ENCODE data around the gene KRTAP10-9.
"Not testable (repeated sequence)": the region's sequence is repeated elsewhere in the genome, so short reads cannot be mapped to it uniquely, and the experiment has no call there.

KRTAP10-9 gene, protein sequence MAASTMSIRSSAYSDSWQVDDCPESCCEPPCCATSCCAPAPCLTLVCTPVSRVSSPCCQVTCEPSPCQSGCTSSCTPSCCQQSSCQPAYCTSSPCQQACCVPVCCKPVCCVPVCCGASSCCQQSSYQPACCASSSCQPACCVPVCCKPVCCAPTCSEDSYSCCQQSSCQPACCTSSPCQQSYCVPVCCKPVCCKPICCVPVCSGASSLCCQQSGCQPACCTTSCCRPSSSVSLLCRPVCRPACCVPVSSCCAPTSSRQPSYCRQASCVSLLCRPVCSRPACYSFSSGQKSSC

DNA sequence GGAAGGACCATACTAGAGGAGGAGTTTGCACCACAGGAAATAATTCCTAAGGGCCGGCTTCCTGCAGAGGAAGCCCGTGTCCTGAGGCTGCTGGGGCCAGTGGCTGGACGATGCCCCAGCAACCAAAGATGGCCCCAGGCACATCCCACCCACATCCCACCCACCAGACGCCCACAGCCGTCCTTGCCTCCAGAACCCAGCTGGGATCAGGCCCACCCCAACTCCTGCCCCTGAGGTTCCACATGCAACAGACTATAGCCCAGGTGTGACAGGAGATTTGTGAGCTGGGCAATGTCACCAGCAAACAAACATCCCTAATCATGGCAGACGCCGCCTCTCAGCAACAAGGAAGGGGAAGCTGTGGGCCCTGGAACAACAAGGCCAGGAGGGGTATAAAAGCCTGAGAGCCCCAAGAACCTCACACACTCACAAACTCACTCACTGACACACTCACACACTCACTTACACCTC is at the start of gene KRTAP10-9:
TSS of gene KRTAP10-9 (plus strand) at position 421 of the 471 bp plus-strand sequence. CDS start 79 bp downstream, outside the sequence.
- no peak within 1 kb of the TSS for H3K27ac Mint-ChIP-seq
- peaks cover 20% of the 10 kb centered on the region for H3K4me1 Mint-ChIP-seq (ENCODE audit: low read depth)
- H3K36me3 Mint-ChIP-seq (ENCODE audit: low read depth): peaks cover 3% of the 10 kb centered on the region
- DNase-seq: peak; percentile 15
- H3K9me3 Mint-ChIP-seq: peaks cover 50% of the 10 kb centered on the region
- H3K4me3 Mint-ChIP-seq: no peak within 1 kb of the TSS
- no peaks in the 10 kb centered on the region for H3K27me3 Mint-ChIP-seq

DNA sequence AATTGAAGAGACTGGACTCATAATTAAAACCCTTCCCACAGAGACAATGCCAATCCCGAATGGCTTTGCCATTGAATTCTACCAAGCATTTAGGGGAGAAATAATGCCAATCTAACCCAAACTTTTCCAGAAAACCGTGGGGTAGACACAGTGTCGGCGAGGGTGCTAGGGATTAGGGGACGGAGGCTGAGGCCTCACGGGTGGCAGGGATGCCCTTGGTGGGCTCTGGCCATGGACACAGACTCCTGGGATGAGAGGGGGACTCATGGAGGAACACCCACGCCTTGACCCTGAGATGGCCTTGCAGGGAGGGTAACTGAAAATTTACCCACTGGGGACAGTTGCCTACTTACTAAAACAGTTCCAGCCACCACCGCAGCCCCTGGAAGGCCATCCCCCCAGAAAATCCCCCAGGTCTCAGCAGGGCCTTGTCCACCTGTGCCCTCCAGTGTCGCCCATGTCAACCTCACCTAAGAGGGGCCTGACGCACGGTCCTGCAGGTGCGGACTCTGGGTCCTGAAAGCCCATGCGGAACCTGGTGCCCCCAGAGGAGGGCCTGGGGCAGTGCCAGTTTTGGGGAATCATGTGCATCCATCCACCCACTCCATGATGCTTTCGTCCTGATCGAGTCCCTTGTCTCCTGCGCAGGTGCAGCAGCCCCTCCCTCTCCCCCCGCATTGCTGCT is 48.4 kb upstream of the KRTAP10-9 start:
- H3K27ac Mint-ChIP-seq: no peak overlapping the region

DNA sequence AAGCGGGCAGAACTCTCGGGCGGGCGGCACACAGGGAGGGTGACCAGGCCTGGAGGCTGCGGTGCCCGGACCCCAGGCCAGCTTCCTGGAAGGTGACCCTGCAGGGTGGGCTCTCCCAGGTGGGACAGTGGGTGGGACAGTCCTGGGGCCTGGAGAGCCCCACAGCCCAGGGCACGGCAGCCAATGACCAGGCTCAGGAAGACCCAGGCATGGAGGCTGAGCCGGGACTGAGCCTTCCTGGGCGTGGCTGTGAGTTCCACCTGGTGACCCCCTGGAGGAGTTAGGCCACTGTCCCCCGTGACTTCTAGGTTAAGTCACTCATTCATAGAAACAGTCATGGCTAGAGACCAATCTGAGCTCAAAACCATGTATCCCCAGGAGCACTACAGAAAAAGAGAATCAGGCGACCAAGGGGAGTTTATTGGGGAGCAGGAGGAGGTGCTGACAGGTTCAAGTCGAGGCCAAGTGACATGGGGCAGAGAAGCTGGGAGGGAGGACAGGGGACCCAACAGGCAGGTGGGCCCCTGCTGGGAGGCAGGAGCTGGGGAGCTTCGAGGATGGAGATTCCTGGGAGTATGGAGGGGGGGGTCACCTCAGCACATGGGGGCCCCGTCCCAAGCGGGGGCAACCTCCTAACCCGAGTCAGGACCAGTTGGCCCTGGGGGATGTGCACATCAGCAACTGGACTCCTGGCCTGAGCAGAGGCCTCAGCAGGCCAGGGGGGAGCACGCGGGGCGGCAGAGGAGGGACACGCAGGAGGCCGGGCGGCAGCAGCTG is 47.6 kb upstream of the KRTAP10-9 start:
- Mint-ChIP-seq H3K4me3 (no peak overlapping the region), H3K9me3 (peaks cover 22% of the 10 kb centered on the region), H3K36me3 (ENCODE audit: low read depth) (no peaks in the 10 kb centered on the region), H3K27ac (no peak overlapping the region), H3K27me3 (peaks cover 9% of the 10 kb centered on the region), H3K4me1 (ENCODE audit: low read depth) (peaks cover 19% of the 10 kb centered on the region)
- DNase-seq: peak; percentile 14

More for the DNA sequence above, 48.4 kb upstream of the KRTAP10-9 start:
- peaks cover 22% of the 10 kb centered on the region for H3K9me3 Mint-ChIP-seq
- H3K4me1 Mint-ChIP-seq (ENCODE audit: low read depth): peaks cover 12% of the 10 kb centered on the region
- H3K36me3 Mint-ChIP-seq (ENCODE audit: low read depth): no peaks in the 10 kb centered on the region
- DNase-seq: peak; percentile 5
- H3K4me3 Mint-ChIP-seq: no peak overlapping the region
- H3K27me3 Mint-ChIP-seq: peaks cover 9% of the 10 kb centered on the region

DNA sequence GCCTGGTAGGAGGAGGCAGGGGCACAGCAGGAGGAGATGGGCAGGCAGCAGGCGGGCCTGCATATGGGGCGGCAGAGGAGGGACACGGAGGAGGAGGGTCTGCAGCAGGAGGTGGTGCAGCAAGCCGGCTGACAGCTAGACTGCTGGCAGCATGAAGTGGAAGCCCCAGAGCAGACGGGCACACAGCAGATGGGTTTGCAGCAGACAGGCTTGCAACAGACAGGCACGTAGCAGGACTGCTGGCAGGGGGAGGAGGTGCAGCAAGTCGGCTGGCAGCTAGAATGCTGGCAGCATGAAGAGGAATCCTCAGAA is 47.1 kb upstream of the KRTAP10-9 start:
- Mint-ChIP-seq H3K4me3 (no peak overlapping the region), H3K9me3 (peaks cover 22% of the 10 kb centered on the region), H3K36me3 (ENCODE audit: low read depth) (no peaks in the 10 kb centered on the region), H3K27me3 (peaks cover 5% of the 10 kb centered on the region), H3K27ac (no peak overlapping the region), H3K4me1 (ENCODE audit: low read depth) (peaks cover 15% of the 10 kb centered on the region)
- no peak for DNase-seq

DNA sequence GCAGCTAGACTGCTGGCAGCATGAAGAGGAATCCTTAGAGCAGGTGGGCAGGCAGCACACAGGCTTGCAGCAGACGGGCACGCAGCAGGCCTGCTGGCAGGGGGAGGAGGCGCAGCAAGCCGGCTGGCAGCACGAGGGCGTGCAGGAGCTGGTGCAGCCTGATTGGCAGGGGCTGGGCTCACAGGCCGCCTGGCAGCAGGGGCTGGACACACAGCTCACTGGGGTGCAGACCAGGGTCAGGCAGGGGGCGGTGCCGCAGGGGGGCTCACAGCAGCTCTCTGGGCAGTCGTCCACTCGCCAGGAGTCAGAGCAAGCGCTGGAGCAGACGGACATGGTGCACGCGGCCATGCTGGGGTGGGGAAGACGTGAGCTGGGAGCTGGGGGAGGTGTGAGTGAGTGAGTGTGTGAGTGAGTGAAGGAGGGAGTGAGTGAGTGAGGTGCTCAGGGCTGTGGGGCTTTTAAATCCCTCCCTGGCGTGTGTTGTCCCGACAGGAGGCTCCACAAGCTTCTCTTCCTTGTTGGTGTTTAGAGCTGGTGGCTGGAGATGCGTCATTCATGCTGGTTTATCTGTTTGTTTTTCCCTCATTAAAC is 46.6 kb upstream of the KRTAP10-9 start, which contains the start of gene KRTAP10-5:
TSS of gene KRTAP10-5 (minus strand) at position 374 of the 591 bp plus-strand sequence. CDS start at position 348, 26 bp downstream.
- DNase-seq: peak; percentile 29
- H3K36me3 Mint-ChIP-seq (ENCODE audit: low read depth); H3K4me3 Mint-ChIP-seq; H3K27ac Mint-ChIP-seq; H3K27me3 Mint-ChIP-seq: not testable (repeated sequence)
- Mint-ChIP-seq H3K9me3 (peaks cover 22% of the 10 kb centered on the region), H3K4me1 (ENCODE audit: low read depth) (peaks cover 13% of the 10 kb centered on the region)

DNA sequence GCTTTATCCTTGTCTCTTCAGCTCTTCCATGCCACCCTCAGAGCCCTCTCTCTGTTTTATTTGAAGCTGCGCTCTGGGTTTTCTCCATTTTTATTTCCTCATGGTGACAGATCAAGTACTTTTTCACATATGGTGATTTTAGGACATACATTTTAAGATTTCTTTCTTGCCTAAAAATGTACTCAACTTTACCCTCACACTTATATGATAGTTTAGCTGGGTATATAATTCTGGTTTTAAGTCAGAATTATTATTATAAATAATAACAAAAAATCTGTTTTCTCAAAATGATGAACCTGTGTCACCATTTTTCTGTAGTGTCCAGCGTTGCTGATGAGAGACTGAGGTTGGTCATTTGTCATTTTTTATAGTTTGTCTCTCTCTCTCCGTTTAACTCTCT is 45.7 kb upstream of the KRTAP10-9 start:
- Mint-ChIP-seq H3K36me3 (ENCODE audit: low read depth) (no peaks in the 10 kb centered on the region), H3K27me3 (peaks cover 10% of the 10 kb centered on the region), H3K4me1 (ENCODE audit: low read depth) (peaks cover 13% of the 10 kb centered on the region), H3K27ac (no peak overlapping the region), H3K9me3 (peaks cover 22% of the 10 kb centered on the region), H3K4me3 (no peak overlapping the region)
- no peak for DNase-seq

DNA sequence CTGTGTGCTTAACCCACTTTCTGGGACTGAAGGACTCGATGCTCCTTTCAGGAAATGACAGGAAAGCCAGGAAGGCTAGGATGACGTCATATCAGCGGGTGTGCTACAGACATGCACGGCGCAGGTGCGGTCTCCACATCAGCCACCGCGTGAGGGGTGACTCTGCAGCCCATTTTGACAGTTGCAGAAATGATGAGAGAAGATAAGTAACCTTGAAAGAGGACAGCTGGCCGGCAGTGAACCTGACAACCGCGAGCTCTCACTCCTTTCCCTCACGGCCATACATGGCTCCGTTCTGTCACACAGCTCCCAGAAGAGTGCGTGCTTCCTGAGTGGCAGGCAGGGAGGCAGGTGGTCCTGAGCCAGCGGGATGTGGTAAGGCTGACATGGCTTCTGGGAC is 44.8 kb upstream of the KRTAP10-9 start:
- DNase-seq: no peak
- Mint-ChIP-seq H3K27me3 (peaks cover 16% of the 10 kb centered on the region), H3K36me3 (ENCODE audit: low read depth) (no peaks in the 10 kb centered on the region), H3K27ac (no peak overlapping the region), H3K9me3 (peaks cover 16% of the 10 kb centered on the region), H3K4me1 (ENCODE audit: low read depth) (peaks cover 13% of the 10 kb centered on the region), H3K4me3 (no peak overlapping the region)

DNA sequence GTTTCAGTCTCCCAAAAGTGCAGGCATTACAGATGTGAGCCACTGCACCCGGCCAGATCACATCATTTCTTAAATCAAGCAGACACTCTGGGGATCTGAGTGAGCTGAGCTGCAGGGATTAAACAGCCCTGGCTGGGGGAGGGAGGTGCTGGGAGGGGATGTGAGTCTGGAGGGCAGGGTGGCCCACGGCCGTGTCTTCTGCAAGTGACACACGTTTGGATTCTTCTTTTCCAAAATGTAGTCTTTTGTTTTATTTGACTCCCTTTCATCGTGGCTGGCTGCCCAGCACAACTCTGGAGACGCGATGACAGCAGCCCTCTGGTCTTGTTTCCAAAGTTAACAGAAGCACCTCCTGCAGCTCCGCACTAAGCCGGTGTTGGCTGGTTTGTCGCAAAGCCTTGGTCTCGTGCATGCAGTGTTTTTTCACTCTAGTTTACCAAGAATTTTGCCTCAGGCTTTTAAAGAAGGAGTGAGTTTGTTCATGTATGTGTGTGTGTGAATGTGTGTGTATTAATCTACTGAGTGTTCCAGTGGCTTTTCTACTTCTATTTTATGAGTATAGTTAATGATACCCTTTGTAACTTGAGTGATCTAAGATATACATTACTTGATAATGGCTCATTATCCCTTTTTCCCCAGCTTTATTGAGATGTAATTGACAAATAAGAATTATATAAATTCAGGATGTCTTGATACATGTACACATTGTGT is 43.6 kb upstream of the KRTAP10-9 start:
- Mint-ChIP-seq H3K4me3 (no peak overlapping the region), H3K27ac (no peak overlapping the region), H3K27me3 (peaks cover 16% of the 10 kb centered on the region)

DNA sequence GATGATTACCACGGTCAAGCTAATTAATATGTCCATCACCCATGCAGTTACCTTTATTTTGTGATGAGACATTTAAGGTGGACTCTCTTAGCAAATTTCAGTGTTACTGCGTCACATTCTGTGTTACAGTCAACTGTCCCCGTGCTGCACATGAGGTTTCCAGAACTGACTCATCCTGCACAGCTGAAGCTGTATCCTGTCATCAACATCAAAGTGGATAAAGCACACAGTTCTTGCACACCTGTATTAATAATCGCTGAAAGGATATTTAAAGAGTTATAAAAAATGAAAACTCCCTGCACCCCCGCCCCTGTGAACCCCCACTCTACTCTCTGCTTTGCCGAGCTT is 43.1 kb upstream of the KRTAP10-9 start:
- Mint-ChIP-seq H3K36me3 (ENCODE audit: low read depth) (no peaks in the 10 kb centered on the region), H3K27ac (no peak overlapping the region), H3K27me3 (peaks cover 16% of the 10 kb centered on the region), H3K4me1 (ENCODE audit: low read depth) (peaks cover 13% of the 10 kb centered on the region), H3K9me3 (peaks cover 10% of the 10 kb centered on the region), H3K4me3 (no peak overlapping the region)
- DNase-seq: peak; percentile 32

More for the DNA sequence above, 43.6 kb upstream of the KRTAP10-9 start:
- H3K9me3 Mint-ChIP-seq: peaks cover 10% of the 10 kb centered on the region
- no peak for DNase-seq
- no peaks in the 10 kb centered on the region for H3K36me3 Mint-ChIP-seq (ENCODE audit: low read depth)
- peaks cover 13% of the 10 kb centered on the region for H3K4me1 Mint-ChIP-seq (ENCODE audit: low read depth)

DNA sequence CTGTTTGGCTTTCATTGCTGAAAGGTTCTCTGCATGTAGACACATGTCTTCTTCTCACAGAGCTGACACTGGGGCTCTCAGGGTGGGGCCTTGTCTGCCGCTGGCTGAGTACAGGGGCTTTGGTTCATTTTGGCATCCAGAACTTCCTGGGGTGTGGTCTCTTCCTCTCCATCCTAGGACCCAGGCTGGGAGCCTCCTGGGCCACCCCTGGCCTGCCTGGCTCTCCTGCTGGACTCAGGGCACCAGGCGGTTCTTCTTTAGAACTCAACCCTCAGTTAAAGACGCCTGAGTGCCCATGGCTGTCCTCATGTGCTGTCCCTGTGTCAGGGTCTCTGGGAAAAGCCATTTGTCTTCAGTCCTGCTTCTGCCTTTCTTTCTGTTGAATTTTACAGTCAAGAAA is 41.0 kb upstream of the KRTAP10-9 start:
- H3K9me3 Mint-ChIP-seq: peaks cover 10% of the 10 kb centered on the region
- H3K4me1 Mint-ChIP-seq (ENCODE audit: low read depth): peaks cover 10% of the 10 kb centered on the region
- DNase-seq: peak; percentile 13
- no peak overlapping the region for H3K27ac Mint-ChIP-seq
- H3K36me3 Mint-ChIP-seq (ENCODE audit: low read depth): no peaks in the 10 kb centered on the region
- H3K27me3 Mint-ChIP-seq: peaks cover 17% of the 10 kb centered on the region
- no peak overlapping the region for H3K4me3 Mint-ChIP-seq

DNA sequence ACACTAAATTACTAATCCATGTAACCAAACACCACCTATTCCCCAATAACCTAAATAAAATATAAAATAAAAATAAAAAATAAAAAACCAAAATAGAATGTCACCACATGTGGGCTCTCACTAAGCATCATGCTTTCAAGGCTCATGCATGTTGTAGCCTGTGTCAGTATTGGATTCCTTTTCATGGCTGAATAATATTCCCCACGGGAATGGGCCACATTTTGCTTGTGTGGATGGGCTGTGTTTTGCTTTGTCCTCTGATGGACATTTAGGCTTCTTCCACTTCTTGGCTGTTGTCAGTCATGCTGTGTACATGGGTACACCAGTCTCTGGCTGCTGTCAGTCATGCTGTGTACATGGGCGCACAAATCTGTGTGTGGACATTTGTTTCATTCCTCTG is 37.8 kb upstream of the KRTAP10-9 start:
- no peak for DNase-seq
- no peak overlapping the region for H3K4me3 Mint-ChIP-seq
- peaks cover 17% of the 10 kb centered on the region for H3K27me3 Mint-ChIP-seq
- no peak overlapping the region for H3K27ac Mint-ChIP-seq
- H3K36me3 Mint-ChIP-seq (ENCODE audit: low read depth): no peaks in the 10 kb centered on the region
- peaks cover 2% of the 10 kb centered on the region for H3K4me1 Mint-ChIP-seq (ENCODE audit: low read depth)
- H3K9me3 Mint-ChIP-seq: no peaks in the 10 kb centered on the region

DNA sequence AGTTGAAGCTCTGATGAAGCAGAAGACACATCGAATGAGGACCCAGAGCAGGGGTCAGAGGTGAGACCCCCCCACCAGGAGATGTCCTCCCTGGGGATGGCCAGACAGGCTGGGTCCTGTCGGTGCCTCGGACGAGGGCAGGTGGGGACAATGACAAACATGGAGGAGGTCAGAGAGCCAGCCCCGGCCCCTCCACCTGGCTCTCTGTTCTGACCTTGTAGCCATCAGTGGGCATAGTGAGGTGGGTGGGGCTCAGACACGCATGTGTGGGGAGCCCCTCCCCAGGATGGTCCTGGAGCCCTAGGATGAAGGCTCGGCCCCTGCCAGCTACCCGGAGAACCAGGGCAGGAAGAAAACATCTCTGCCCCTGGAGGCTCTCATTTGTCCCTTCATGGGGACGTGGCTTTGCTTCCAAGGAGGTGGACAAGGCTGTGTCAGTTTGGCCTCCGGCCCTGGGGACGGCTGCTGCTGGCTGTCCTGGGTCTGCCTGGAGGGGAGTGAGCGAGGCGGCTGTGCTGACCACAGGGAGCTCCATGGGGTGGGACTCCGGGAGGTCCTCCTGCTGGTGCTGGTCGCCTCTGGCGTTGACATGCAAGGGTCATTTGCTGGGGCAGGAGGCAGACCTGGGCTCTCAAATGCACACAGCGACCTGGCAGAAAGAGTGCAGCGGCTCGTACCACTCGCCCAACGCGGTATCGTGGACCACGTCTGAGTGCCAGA is 37.1 kb upstream of the KRTAP10-9 start:
- H3K27me3 Mint-ChIP-seq: peaks cover 17% of the 10 kb centered on the region
- no peaks in the 10 kb centered on the region for H3K36me3 Mint-ChIP-seq (ENCODE audit: low read depth)
- H3K4me1 Mint-ChIP-seq (ENCODE audit: low read depth): no peaks in the 10 kb centered on the region
- H3K27ac Mint-ChIP-seq: no peak overlapping the region
- H3K4me3 Mint-ChIP-seq: no peak overlapping the region
- no peak for DNase-seq
- no peaks in the 10 kb centered on the region for H3K9me3 Mint-ChIP-seq

DNA sequence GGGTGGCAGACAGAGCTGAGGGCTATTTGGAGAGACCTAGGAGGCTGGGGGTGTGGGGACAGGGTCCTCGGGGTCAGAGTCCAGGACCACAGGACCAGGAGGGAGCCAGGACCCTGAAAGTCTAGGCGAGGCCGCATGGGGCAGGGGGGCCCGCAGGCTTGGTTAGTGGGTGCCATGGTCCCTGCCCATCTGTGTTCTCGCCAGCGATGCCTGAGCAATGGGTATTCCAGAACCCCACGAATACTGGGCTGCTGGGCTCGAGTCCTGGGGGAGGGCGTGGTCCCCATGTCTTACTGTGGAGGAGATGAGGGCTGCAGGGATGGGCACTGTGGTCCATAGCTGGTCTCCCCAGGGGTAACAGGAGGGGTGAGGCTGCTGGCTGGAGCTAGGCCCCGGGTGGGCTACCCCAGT is 36.6 kb upstream of the KRTAP10-9 start:
- H3K9me3 Mint-ChIP-seq: no peaks in the 10 kb centered on the region
- peaks cover 14% of the 10 kb centered on the region for H3K27me3 Mint-ChIP-seq
- no peaks in the 10 kb centered on the region for H3K36me3 Mint-ChIP-seq (ENCODE audit: low read depth)
- no peak overlapping the region for H3K4me3 Mint-ChIP-seq
- DNase-seq: no peak
- H3K4me1 Mint-ChIP-seq (ENCODE audit: low read depth): no peaks in the 10 kb centered on the region
- H3K27ac Mint-ChIP-seq: no peak overlapping the region
